ENCODE results near the gene MPHOSPH8.

GRCh38 chr13:19586904-19587634, 46.4 kb upstream of the MPHOSPH8 start:
- TF ChIP-seq CTCF (IDR thresholded peaks at IDR 0.05) (no peak), ZFX (IDR thresholded peaks at IDR 0.05; ENCODE audit: borderline replicate concordance) (no peak)
